Measurements from ENCODE around the gene FAM228B. TPM values are rescaled to one million over a fixed set of nuclear protein-coding genes. Genes with fewer than 3 reads are reported as not detected.

FAM228B gene
- total RNA-seq, 1 donor from 2014 or later: 21.3 TPM

DNA sequence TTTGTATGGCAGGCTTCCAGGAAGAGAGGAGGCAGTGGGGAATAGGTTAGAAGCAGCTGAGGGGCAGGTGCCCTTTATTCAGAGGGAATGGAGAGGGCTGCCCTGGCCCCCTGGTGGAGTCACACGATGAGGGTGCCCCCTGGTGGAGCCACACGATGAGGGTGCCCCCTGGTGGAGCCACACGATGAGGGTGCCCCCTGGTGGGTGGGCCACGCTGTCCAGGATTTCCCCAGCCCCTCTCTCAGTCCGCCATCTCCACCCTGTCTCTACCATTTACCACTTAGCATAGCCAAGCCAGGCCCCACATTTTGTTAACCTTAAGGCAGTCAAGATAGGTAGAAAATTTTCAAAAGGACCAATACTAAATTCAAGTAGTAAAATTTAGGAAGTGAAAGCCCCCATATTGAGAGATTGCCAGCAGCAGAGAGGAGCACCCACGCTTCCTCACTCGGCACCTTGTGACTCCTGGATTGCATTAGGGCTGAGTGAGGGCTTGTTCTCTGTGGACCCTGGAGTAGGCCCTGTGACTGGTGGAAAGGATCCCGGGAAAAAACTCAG lies 41.2 kb downstream of the FAM228B start:
- Mint-ChIP-seq H3K36me3 (ENCODE audit: low read depth) (peaks cover 18% of the 10 kb centered on the region), H3K27ac (ENCODE audit: unreplicated experiment) (no peak overlapping the region), H3K27me3 (ENCODE audit: low read depth) (no peaks in the 10 kb centered on the region), H3K4me1 (no peaks in the 10 kb centered on the region), H3K4me3 (no peak overlapping the region), H3K9me3 (peaks cover 3% of the 10 kb centered on the region)
- peak; percentile 14 for DNase-seq (ENCODE audit: low read depth, low spot score)
- TF ChIP-seq, protein P1, sequence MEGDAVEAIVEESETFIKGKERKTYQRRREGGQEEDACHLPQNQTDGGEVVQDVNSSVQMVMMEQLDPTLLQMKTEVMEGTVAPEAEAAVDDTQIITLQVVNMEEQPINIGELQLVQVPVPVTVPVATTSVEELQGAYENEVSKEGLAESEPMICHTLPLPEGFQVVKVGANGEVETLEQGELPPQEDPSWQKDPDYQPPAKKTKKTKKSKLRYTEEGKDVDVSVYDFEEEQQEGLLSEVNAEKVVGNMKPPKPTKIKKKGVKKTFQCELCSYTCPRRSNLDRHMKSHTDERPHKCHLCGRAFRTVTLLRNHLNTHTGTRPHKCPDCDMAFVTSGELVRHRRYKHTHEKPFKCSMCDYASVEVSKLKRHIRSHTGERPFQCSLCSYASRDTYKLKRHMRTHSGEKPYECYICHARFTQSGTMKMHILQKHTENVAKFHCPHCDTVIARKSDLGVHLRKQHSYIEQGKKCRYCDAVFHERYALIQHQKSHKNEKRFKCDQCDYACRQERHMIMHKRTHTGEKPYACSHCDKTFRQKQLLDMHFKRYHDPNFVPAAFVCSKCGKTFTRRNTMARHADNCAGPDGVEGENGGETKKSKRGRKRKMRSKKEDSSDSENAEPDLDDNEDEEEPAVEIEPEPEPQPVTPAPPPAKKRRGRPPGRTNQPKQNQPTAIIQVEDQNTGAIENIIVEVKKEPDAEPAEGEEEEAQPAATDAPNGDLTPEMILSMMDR (conservative IDR thresholded peaks at IDR 0.05): peak; percentile 54

DNA sequence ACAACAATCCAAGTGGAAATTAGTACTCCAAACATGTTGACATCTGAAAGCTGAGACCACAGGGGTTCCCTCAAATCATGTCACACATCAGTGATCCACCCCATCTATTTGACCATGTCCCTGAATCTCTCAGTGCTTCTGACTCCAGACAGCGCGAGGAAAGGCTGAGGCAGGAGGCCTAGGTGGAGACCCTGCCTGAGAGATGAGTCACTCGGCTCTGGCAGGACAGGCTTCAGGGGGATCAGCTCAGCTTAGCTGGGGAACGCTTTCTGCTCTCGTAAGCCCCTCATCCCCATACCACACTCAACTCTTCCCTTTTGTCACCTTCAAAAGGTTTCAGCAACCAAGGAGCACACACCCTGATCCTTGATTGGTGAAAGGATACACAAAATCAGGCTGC lies 45.8 kb downstream of the FAM228B start:
- no peaks in the 10 kb centered on the region for H3K27me3 Mint-ChIP-seq (ENCODE audit: low read depth)
- H3K27ac Mint-ChIP-seq (ENCODE audit: unreplicated experiment): no peak overlapping the region
- no peak for DNase-seq (ENCODE audit: low read depth, low spot score)
- H3K4me3 Mint-ChIP-seq: no peak overlapping the region
- H3K4me1 Mint-ChIP-seq: no peaks in the 10 kb centered on the region
- no peaks in the 10 kb centered on the region for H3K9me3 Mint-ChIP-seq
- TF ChIP-seq, protein P1 (conservative IDR thresholded peaks at IDR 0.05): no peak
- peaks cover 2% of the 10 kb centered on the region for H3K36me3 Mint-ChIP-seq (ENCODE audit: low read depth)

DNA sequence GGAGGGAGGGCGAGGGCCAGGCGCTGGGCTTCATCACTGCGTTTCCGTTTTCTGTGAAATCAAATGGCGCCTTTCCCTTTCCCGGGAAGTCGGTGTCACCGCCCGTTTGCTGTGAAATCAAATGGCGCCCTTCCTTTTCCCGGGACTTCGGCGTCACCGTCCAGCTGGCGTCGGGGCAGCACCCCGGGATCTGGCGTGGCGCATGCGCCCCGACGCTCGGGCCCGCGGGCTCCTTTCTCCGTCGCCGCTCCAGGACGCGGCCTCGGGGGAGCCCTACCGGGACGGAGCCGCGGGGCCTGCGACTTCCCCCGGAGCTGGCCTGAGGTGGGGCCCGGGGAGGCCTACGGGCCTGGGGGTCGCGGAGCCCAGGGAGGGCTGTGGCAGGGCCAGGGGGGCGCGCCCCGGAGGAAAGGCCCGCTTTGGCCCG lies 51.6 kb downstream of the FAM228B start, which contains the start of gene FAM228A:
TSS of gene FAM228A (plus strand) at position 203 of the 427 bp plus-strand sequence. CDS start 428 bp downstream, outside the sequence.
- TF ChIP-seq, protein P1 (conservative IDR thresholded peaks at IDR 0.05): no peak
- Mint-ChIP-seq H3K4me1 (no peaks in the 10 kb centered on the region), H3K4me3 (no peak within 1 kb of the TSS), H3K9me3 (no peaks in the 10 kb centered on the region), H3K36me3 (ENCODE audit: low read depth) (peaks cover 3% of the 10 kb centered on the region), H3K27me3 (ENCODE audit: low read depth) (no peaks in the 10 kb centered on the region), H3K27ac (ENCODE audit: unreplicated experiment) (no peak within 1 kb of the TSS)
- no peak for DNase-seq (ENCODE audit: low read depth, low spot score)

DNA sequence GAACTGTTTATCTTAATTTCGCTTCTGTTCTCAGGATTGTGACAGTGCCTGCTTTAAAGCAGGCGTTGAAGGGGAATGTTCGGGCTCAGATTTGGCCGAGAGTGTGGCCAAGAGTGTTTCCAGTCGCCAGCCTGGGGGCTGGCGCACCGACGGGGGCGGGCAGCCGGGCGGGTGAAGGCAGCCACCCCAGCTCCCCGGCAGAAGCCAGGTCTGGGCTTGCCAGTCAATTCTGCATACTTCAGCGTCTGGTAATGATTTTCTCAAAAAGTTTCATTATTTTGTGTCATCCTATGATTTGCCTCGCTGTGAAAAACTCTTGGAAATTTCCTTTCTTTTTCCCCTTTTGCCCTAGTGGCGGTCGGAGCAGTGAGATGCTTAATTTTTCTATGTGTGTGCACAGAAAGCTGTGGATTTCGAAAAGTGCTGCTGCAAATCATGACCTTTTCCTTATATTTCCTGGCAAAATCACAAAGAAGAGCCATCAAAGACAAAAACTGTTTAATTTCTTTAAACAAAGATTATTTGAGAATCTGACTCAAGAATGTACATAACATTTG lies 52.4 kb downstream of the FAM228B start:
- no peak overlapping the region for H3K4me3 Mint-ChIP-seq
- no peaks in the 10 kb centered on the region for H3K4me1 Mint-ChIP-seq
- no peaks in the 10 kb centered on the region for H3K27me3 Mint-ChIP-seq (ENCODE audit: low read depth)
- H3K36me3 Mint-ChIP-seq (ENCODE audit: low read depth): peaks cover 3% of the 10 kb centered on the region
- no peak overlapping the region for H3K27ac Mint-ChIP-seq (ENCODE audit: unreplicated experiment)
- TF ChIP-seq, protein P1 (conservative IDR thresholded peaks at IDR 0.05): no peak
- no peaks in the 10 kb centered on the region for H3K9me3 Mint-ChIP-seq
- no peak for DNase-seq (ENCODE audit: low read depth, low spot score)

DNA sequence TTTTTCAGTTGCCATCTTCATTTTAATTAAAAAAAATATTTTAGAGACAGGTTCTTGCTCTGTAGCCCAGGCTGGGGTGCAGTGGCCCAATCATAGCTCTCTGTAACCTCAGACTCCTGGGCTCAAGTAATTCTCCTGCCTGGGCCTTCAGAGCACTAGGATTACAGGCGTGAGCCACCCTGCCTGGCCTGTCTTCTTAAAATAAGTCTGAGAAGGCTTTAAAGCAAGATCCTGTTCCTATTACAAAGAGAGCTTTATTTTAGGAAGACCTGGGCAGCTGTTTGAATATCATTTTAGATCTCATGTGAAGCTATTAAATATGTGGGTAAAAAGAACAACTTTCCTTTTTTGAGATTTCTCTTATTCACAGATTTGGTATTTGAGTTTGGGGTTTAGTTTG lies 53.1 kb downstream of the FAM228B start:
- no peak for DNase-seq (ENCODE audit: low read depth, low spot score)
- H3K27me3 Mint-ChIP-seq (ENCODE audit: low read depth): no peaks in the 10 kb centered on the region
- peaks cover 3% of the 10 kb centered on the region for H3K36me3 Mint-ChIP-seq (ENCODE audit: low read depth)
- H3K27ac Mint-ChIP-seq (ENCODE audit: unreplicated experiment): no peak overlapping the region
- no peak overlapping the region for H3K4me3 Mint-ChIP-seq
- H3K9me3 Mint-ChIP-seq: no peaks in the 10 kb centered on the region
- H3K4me1 Mint-ChIP-seq: no peaks in the 10 kb centered on the region
- TF ChIP-seq, protein P1 (conservative IDR thresholded peaks at IDR 0.05): no peak

All from neural crest cell (in vitro differentiated cells).